Astrocyte (in vitro differentiated cells and primary cell): Measurements from ENCODE around the gene CRHR1. TPM values are rescaled to one million over a fixed set of nuclear protein-coding genes. Genes with fewer than 3 reads are reported as not detected.

Source experiments
- DNase-seq: peaks from one replicate; pipeline ENCODE4 v3.0.0-alpha.2; 2010; ENCODE audit warnings: low read depth
- FAIRE-seq: peaks from 2 replicates; lab custom pipeline; 2011; peaks lifted over from hg19 to GRCh38; lab: Jason Lieb, UNC
- H2AFZ ChIP-seq: 2 replicates; pipeline ENCODE4 v1.6.0; 2012; ENCODE audit warnings: low read depth, low read length, inconsistent platforms
- H3K27ac ChIP-seq: 2 replicates; pipeline ENCODE4 v1.5.1; 2011; ENCODE audit warnings: low read depth, low read length, inconsistent platforms
- H3K27me3 ChIP-seq: 2 replicates; pipeline ENCODE4 v1.6.0; 2011; ENCODE audit warnings: low read length, inconsistent platforms; ENCODE audit not compliant: insufficient read depth
- H3K36me3 ChIP-seq: 2 replicates; pipeline ENCODE4 v1.5.1; 2011; ENCODE audit warnings: low read length, inconsistent platforms; ENCODE audit not compliant: insufficient read depth
- H3K4me1 ChIP-seq: 2 replicates; pipeline ENCODE4 v1.5.1; 2011; ENCODE audit warnings: low read length, inconsistent platforms; ENCODE audit not compliant: insufficient read depth
- H3K4me2 ChIP-seq: 2 replicates; pipeline ENCODE4 v1.6.0; 2012; ENCODE audit warnings: low read length, inconsistent platforms
- H3K4me3 ChIP-seq: 2 replicates; pipeline ENCODE4 v1.5.1; 2011; ENCODE audit warnings: low read depth, mild to moderate bottlenecking, low read length, inconsistent platforms; ENCODE audit not compliant: insufficient read depth
- H3K79me2 ChIP-seq: 2 replicates; pipeline ENCODE4 v1.6.0; 2012; ENCODE audit warnings: mild to moderate bottlenecking, low read length, inconsistent platforms; ENCODE audit not compliant: insufficient read depth
- H3K9ac ChIP-seq: 2 replicates; pipeline ENCODE4 v1.6.0; 2012; ENCODE audit warnings: mild to moderate bottlenecking, low read length, inconsistent platforms
- H3K9me3 ChIP-seq: 2 replicates; pipeline ENCODE4 v1.5.1; 2012; ENCODE audit warnings: low read depth, mild to moderate bottlenecking, low read length, inconsistent platforms; ENCODE audit not compliant: insufficient read depth
- H4K20me1 ChIP-seq: 2 replicates; pipeline ENCODE4 v1.6.0; 2012; ENCODE audit warnings: low read length, inconsistent platforms; ENCODE audit not compliant: insufficient read depth
- H3K27ac Mint-ChIP-seq: one replicate; pipeline ENCODE4 v1.8.0; 2021; ENCODE audit warnings: mild to moderate bottlenecking, mixed read lengths; ENCODE audit not compliant: unreplicated experiment
- H3K27me3 Mint-ChIP-seq: one replicate; pipeline ENCODE4 v1.8.0; 2021; ENCODE audit warnings: low read depth, mixed read lengths; ENCODE audit not compliant: unreplicated experiment
- H3K36me3 Mint-ChIP-seq: one replicate; pipeline ENCODE4 v1.8.0; 2021; ENCODE audit warnings: low read depth, mixed read lengths; ENCODE audit not compliant: unreplicated experiment
- H3K4me1 Mint-ChIP-seq: one replicate; pipeline ENCODE4 v1.8.0; 2021; ENCODE audit warnings: low read depth, mixed read lengths; ENCODE audit not compliant: unreplicated experiment
- H3K4me3 Mint-ChIP-seq: one replicate; pipeline ENCODE4 v1.8.0; 2021; ENCODE audit warnings: mild to moderate bottlenecking, moderate library complexity, mixed read lengths; ENCODE audit not compliant: unreplicated experiment
- H3K9me3 Mint-ChIP-seq: one replicate; pipeline ENCODE4 v1.8.0; 2021; ENCODE audit warnings: mild to moderate bottlenecking, mixed read lengths; ENCODE audit not compliant: unreplicated experiment
- CTCF ChIP-seq: IDR thresholded peaks from 2 replicates; pipeline ENCODE4 v1.5.1; 2011; ENCODE audit warnings: low read depth, mild to moderate bottlenecking, inconsistent platforms, low read length, moderate library complexity; ENCODE audit not compliant: insufficient read depth
- EZH2 ChIP-seq: IDR thresholded peaks from 2 replicates; pipeline ENCODE4 v1.6.1; 2012; ENCODE audit warnings: mild to moderate bottlenecking, low read length, inconsistent platforms; ENCODE audit not compliant: insufficient read depth
- total RNA-seq: library from RNA; stranded (reverse); gene quantifications from 2 replicates; pipeline ENCODE4 v1.2.1, GENCODE V29; 2021

The CRHR1 gene
- total RNA-seq, 1 donor from 2014 or later = 0.20 TPM

- H4K20me1 ChIP-seq = no peaks in the 10 kb centered on the region
- H3K4me1 ChIP-seq = no peaks in the 10 kb centered on the region
- no peak overlapping the region for H3K27ac Mint-ChIP-seq
- H3K4me1 Mint-ChIP-seq = no peaks in the 10 kb centered on the region
- H3K36me3 Mint-ChIP-seq = no peaks in the 10 kb centered on the region
- no peaks in the 10 kb centered on the region for H3K27me3 ChIP-seq
- no peak overlapping the region for H3K4me3 Mint-ChIP-seq
- no peak overlapping the region for H3K4me2 ChIP-seq
- no peak overlapping the region for H3K9ac ChIP-seq
- no peaks in the 10 kb centered on the region for H3K79me2 ChIP-seq
- TF ChIP-seq EZH2 (no peak), CTCF (no peak)
- no peaks in the 10 kb centered on the region for H3K9me3 ChIP-seq
- no peak for DNase-seq
- H3K27ac ChIP-seq = no peak overlapping the region
- H3K27me3 Mint-ChIP-seq = peaks cover 40% of the 10 kb centered on the region
- no peaks in the 10 kb centered on the region for H3K36me3 ChIP-seq
- no peaks in the 10 kb centered on the region for H3K9me3 Mint-ChIP-seq
- no peak overlapping the region for H3K4me3 ChIP-seq
- H2AFZ ChIP-seq = no peak overlapping the region
- FAIRE-seq = no peak
Observed at GRCh38 chr17:45761957-45762565, 22.1 kb upstream of the CRHR1 start.

- no peak for TF ChIP-seq CTCF
- no peak for TF ChIP-seq EZH2
- Histone ChIP-seq H3K27me3 (no peaks in the 10 kb centered on the region), H3K4me3 (no peak overlapping the region), H3K79me2 (no peaks in the 10 kb centered on the region), H3K9ac (no peak overlapping the region), H3K27ac (no peak overlapping the region), H3K4me2 (no peak overlapping the region), H2AFZ (no peak overlapping the region), H3K36me3 (no peaks in the 10 kb centered on the region), H4K20me1 (no peaks in the 10 kb centered on the region), H3K9me3 (no peaks in the 10 kb centered on the region), H3K4me1 (no peaks in the 10 kb centered on the region)
- H3K4me3 Mint-ChIP-seq = no peak overlapping the region
- H3K36me3 Mint-ChIP-seq = no peaks in the 10 kb centered on the region
- DNase-seq (no peak), FAIRE-seq (no peak)
- peaks cover 39% of the 10 kb centered on the region for H3K27me3 Mint-ChIP-seq
- no peak overlapping the region for H3K27ac Mint-ChIP-seq
- no peaks in the 10 kb centered on the region for H3K4me1 Mint-ChIP-seq
- H3K9me3 Mint-ChIP-seq = no peaks in the 10 kb centered on the region
Observed at GRCh38 chr17:45763182-45763581, 20.9 kb upstream of the CRHR1 start.

GRCh38 chr17:45764479-45764878 lies 19.6 kb upstream of the CRHR1 start:
- H3K4me1 Mint-ChIP-seq = no peaks in the 10 kb centered on the region
- H3K79me2 ChIP-seq = no peaks in the 10 kb centered on the region
- H3K36me3 Mint-ChIP-seq = no peaks in the 10 kb centered on the region
- H3K9ac ChIP-seq = no peak overlapping the region
- TF ChIP-seq CTCF (no peak), EZH2 (no peak)
- H3K9me3 ChIP-seq = no peaks in the 10 kb centered on the region
- H3K27ac Mint-ChIP-seq = no peak overlapping the region
- no peak for DNase-seq
- no peaks in the 10 kb centered on the region for H4K20me1 ChIP-seq
- H3K9me3 Mint-ChIP-seq = no peaks in the 10 kb centered on the region
- no peak overlapping the region for H3K4me3 ChIP-seq
- no peak overlapping the region for H3K4me3 Mint-ChIP-seq
- peaks cover 42% of the 10 kb centered on the region for H3K27me3 Mint-ChIP-seq
- no peak overlapping the region for H3K4me2 ChIP-seq
- peaks cover 3% of the 10 kb centered on the region for H3K27me3 ChIP-seq
- H2AFZ ChIP-seq = no peak overlapping the region
- H3K4me1 ChIP-seq = no peaks in the 10 kb centered on the region
- FAIRE-seq = no peak
- H3K27ac ChIP-seq = no peak overlapping the region
- H3K36me3 ChIP-seq = no peaks in the 10 kb centered on the region
